Aorta (tissue), 5 donors: ENCODE data around the gene ZNF366. TPM values are rescaled to one million over a fixed set of nuclear protein-coding genes. Genes with fewer than 3 reads are reported as not detected.
A peak's percentile ranks its signal among the peaks of the same experiment; 100 is the strongest.

Experiments
- ATAC-seq: fragments of 200-7000 bp; cut with Tn5 transposase; one replicate; pipeline ENCODE4 v1.9.1; 2022; ENCODE audit warnings: moderate library complexity; ENCODE audit not compliant: low FRiP score
- DNase-seq, 2 donors: peaks; one replicate each; pipeline ENCODE4 v3.0.0-alpha.2; 2020
- H3K27ac ChIP-seq, 2 donors: one replicate each; pipeline ENCODE4 v1.5.1; 2013; ENCODE audit warnings: low read length in 2 of 2, mild to moderate bottlenecking in 2 of 2, moderate library complexity in 2 of 2, control low read depth in 1 of 2, inconsistent platforms in 1 of 2, low read depth in 1 of 2
- H3K27me3 ChIP-seq, 2 donors: one replicate each; pipeline ENCODE4 v1.6.1; 2013; ENCODE audit warnings: control low read depth in 1 of 2, low read length in 1 of 2, mild to moderate bottlenecking in 1 of 2, moderate library complexity in 1 of 2; ENCODE audit not compliant: insufficient read depth in 2 of 2, control insufficient read depth in 1 of 2
- H3K36me3 ChIP-seq, 2 donors: one replicate each; pipeline ENCODE4 v1.6.1; 2013; ENCODE audit warnings: control low read depth in 1 of 2, low read length in 1 of 2, mild to moderate bottlenecking in 1 of 2; ENCODE audit not compliant: insufficient read depth in 2 of 2, control insufficient read depth in 1 of 2
- H3K4me1 ChIP-seq, 2 donors: one replicate each; pipeline ENCODE4 v1.6.1; 2013; ENCODE audit warnings: low read length in 2 of 2, control low read depth in 1 of 2, mild to moderate bottlenecking in 1 of 2, moderate library complexity in 1 of 2; ENCODE audit not compliant: insufficient read depth in 2 of 2, control insufficient read depth in 1 of 2
- H3K4me3 ChIP-seq, 2 donors: one replicate each; pipeline ENCODE4 v1.5.1; 2013; ENCODE audit warnings: low read length in 2 of 2, control low read depth in 1 of 2, mild to moderate bottlenecking in 1 of 2
- H3K9me3 ChIP-seq: one replicate; pipeline ENCODE4 v1.6.1; 2013; ENCODE audit warnings: mild to moderate bottlenecking, low read length; ENCODE audit not compliant: control insufficient read depth
- WGBS, 2 donors: extraction: QIAGEN DNeasy Blood & Tissue Kit; methylation state at CpG; one replicate each; pipeline ENCODE4 v1.1.7; 2013; 5-methylcytosine and 5-hydroxymethylcytosine counted together
- intact Hi-C, 2 donors: fragments of 100-400 bp; cut with DNase I; formaldehyde crosslinking; loops; one replicate each; pipeline versions ENCODE4 v1.14.2 to v1.15.0; 2022
- polyA plus RNA-seq, 2 donors: library from polyadenylated mRNA; stranded (reverse); fragments of 200-250 nt; gene quantifications; one replicate each; pipeline ENCODE4 v1.2.3, GENCODE V29; 2013
- total RNA-seq, 2 donors: library from RNA; stranded (reverse); fragmentation: NEBNext Ultra II Directional; extraction: Animal tissue kit (Norgen Biotek cat#: 25700); gene quantifications; one replicate each; pipeline ENCODE4 v1.2.1, GENCODE V29; 2021
- donor health status: healthy with polysubstance abuse.
- donor health status: Bipolar disorder and iron deficiency.
- donor health status: DM: no; HTN: no; CAD: no.
- donor health status: DM: no; HTN: no; CAD: no.
- donor health status: DM: yes; HTN: yes; CAD: no.

The ZNF366 gene
- total and polyA plus RNA-seq, 4 donors, result 5.8 to 10.3 TPM; not detected in 2

DNA sequence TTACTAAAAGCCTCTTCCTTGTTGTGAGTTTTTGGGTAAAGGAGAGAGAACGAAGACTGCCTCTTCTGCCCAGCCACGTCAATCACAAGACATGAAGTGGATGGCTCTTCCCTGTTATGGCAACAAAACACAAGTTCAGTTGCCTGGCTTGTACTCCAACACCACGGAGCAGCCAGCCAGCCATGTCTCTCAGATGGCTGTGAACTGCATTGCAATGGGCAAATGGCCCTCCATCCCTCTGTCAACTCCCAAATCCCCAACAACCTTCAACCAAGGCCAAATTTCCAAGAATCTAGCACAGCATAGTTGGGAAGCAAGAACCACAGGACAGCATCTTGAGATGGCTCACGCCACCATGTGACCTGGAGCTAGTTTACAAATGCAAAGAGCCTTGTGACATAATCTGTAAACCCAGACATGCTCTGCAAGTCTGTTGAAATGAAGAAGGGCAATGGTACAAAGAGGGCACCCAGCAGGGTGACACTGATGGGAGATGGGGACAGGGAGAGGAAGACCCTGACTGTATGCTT lies 53.9 kb downstream of the ZNF366 start:
- Histone ChIP-seq H3K4me3 (no peak overlapping the region), H3K27ac (peak overlapping the region; percentile 80 to 99), H3K36me3 (no peaks in the 10 kb centered on the region), H3K27me3 (no peaks in the 10 kb centered on the region), H3K4me1 (peaks cover 3 to 6% of the 10 kb centered on the region in 2 donors), H3K9me3 (no peaks in the 10 kb centered on the region)
- ATAC-seq (peak; percentile 8), DNase-seq (peak in 1 of 2 donors; percentile 53)
- 28 to 37% methylated on average over 4 of the region's 4 CpGs for WGBS, 2 donors
- intact Hi-C loops, result loop anchor here (2.0 to 5.0 kb wide), 4 partner anchors 51 to 76 kb away; no protein-coding TSS in a partner anchor

DNA sequence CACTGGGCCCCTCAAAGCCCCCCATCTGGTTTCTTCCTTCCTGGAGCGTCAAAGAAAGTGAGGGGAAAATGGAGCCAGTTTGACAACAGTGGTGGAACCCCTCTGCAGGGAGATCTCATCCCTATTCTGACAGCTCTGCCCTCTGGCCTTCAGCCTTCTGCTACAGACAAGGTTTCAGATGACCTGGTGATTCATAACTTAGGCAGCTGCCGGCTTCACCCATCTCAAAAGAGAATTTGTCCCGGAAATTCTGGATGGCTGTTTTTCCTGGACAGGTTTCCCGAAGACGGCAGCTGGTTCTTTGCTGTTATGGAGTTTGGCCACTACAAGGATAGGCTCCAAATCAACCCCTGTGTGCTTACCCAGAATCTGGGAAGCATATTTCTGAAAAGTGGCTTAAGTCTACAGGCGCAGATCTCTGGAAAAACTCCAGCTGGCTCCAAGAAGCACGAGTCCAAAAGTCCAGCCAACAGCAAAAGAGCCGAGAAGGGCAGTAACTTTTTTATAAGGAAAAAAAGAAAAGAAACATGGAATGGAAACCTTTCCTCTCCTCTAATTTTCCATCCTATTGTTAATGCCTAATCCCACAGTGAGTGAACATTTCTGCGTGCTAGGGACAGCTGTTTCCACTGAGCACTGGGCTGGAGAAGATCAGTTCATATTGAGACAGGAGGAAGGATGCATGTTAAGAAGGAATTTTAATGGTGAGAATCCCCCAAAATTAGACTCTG lies 54.5 kb downstream of the ZNF366 start:
- WGBS, 2 donors, result 2 to 5% methylated on average over 9 of the region's 9 CpGs
- Histone ChIP-seq H3K4me3 (no peak overlapping the region), H3K9me3 (no peaks in the 10 kb centered on the region), H3K27me3 (no peaks in the 10 kb centered on the region), H3K4me1 (peaks cover 3 to 6% of the 10 kb centered on the region in 2 donors), H3K27ac (peak overlapping the region; percentile 99), H3K36me3 (no peaks in the 10 kb centered on the region)
- ATAC-seq (peak; percentile 91), DNase-seq (peak; percentile 81 to 84)
- intact Hi-C loops, result loop anchor here (2.0 to 5.0 kb wide), 4 partner anchors 50 to 75 kb away; no protein-coding TSS in a partner anchor

DNA sequence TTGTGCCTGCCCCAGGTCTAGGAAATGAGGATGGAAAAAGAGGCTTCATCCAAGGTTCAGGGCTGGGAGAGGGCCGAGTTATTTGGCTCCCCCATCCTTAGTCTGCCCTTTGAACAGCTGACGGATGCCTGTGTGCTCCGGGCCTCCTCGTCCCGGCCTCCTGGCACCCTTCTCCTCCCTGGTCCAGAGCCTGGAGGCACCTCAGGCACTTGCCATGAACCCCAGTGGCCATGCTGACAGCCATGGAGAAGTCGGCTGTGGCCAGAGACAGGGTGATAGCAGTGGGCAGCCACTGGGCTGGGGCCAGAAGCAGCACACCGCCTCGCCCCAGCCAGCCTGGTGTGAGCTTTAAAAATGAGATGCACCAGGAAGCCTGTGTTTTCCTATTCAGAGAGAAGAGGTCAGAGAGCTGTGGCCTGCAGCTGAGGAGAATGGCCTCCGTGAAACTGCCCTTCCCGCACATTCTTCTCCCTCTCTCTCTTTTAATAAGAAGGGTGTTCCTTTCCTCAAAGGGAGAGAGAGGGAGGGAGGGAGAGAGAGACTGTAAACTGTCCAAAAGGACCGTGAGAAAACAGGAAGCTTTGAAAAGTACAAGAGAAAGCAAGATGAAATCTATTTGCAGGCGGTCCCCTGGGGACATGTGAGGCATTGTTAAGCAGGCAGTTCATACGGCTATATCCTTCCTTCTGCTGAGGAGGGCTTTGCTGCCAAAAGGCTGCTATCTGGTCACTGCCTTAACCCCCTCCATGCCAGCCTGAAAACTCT lies 55.3 kb downstream of the ZNF366 start:
- no peak overlapping the region for H3K4me3 ChIP-seq
- ATAC-seq, result peak; percentile 88
- intact Hi-C loops, result loop anchor here (2.0 to 5.0 kb wide), 4 partner anchors 50 to 75 kb away; no protein-coding TSS in a partner anchor
- peak; percentile 86 to 87 for DNase-seq
- no peaks in the 10 kb centered on the region for H3K27me3 ChIP-seq
- WGBS, 2 donors, result 3 to 5% methylated on average over 13 of the region's 13 CpGs
- peak overlapping the region; percentile 99 for H3K27ac ChIP-seq
- H3K9me3 ChIP-seq, result no peaks in the 10 kb centered on the region
- H3K4me1 ChIP-seq, result peaks cover 3 to 6% of the 10 kb centered on the region in 2 donors
- H3K36me3 ChIP-seq, result no peaks in the 10 kb centered on the region

DNA sequence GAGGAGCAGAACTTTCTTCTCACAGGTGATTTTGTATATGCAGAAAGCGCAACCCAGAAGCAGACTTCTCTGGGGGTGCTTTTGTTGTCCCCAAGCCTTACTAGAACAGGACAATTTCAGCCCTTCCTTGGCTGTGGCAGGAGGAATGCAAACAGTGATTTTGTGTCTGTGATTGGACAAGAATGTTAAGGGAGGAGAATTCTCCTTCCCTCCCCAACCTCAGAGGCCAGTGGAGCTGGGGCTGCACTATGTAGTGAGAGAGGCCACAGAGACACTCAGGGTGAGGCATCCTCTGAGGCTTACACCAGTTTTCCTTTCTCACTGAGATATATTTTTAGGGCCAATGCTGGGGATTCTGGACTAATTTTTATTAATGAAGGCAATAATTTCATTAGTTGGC lies 58.8 kb downstream of the ZNF366 start:
- ATAC-seq (no peak), DNase-seq (no peak)
- intact Hi-C loops, result no loop called here
- Histone ChIP-seq H3K4me1 (peaks cover 3% of the 10 kb centered on the region in 2 donors), H3K27ac (no peak overlapping the region), H3K36me3 (no peaks in the 10 kb centered on the region), H3K27me3 (no peaks in the 10 kb centered on the region), H3K4me3 (no peak overlapping the region), H3K9me3 (no peaks in the 10 kb centered on the region)
- 0 to 50% methylated on average over 1 of the region's 1 CpG for WGBS, 2 donors

DNA sequence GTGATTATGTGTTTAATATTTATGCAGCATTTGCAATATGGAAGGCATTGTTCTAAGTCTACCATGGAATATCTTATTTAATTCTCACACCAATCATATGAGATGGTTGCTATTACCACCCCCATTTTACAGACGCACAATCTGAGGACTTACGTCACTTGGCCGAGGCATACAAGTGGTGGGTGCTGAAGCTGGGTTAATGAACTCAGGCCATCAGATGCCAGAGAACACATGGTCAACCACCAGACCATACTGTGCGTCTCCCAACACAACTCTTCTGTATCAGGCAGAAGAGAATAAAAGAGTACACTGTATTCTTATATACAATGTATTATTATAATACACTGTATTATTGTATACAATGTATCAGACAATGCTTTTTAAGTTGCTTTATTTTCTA lies 59.5 kb downstream of the ZNF366 start:
- 96 to 97% methylated on average over 4 of the region's 4 CpGs for WGBS, 2 donors
- no peaks in the 10 kb centered on the region for H3K36me3 ChIP-seq
- H3K4me3 ChIP-seq, result no peak overlapping the region
- H3K27me3 ChIP-seq, result no peaks in the 10 kb centered on the region
- intact Hi-C loops, result no loop called here
- H3K27ac ChIP-seq, result no peak overlapping the region
- ATAC-seq, result no peak
- H3K9me3 ChIP-seq, result no peaks in the 10 kb centered on the region
- no peak for DNase-seq
- no peaks in the 10 kb centered on the region for H3K4me1 ChIP-seq

DNA sequence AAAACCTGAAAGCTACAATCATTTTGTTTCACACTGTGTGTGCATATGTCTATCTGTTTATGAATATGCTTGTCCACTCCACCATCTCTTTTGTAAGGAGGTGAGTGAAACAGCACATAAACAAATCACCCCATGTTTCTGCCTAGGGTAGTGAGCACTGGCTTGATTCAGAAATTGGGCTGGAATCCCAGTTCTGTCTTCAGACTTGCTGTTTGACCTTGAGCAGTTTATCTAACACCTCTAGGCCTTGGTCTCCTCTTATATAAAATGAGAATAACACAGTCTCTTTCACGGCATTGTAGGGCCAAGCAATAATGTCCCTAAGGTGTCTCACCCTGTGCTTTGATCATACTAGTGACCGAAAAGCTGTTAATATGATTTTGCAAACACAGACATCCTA lies 61.2 kb downstream of the ZNF366 start:
- H3K4me1 ChIP-seq, result no peaks in the 10 kb centered on the region
- H3K4me3 ChIP-seq, result no peak overlapping the region
- intact Hi-C loops, result no loop called here
- no peaks in the 10 kb centered on the region for H3K27me3 ChIP-seq
- no peak for ATAC-seq
- 74 to 81% methylated on average over 2 of the region's 2 CpGs for WGBS, 2 donors
- DNase-seq, result no peak
- no peaks in the 10 kb centered on the region for H3K9me3 ChIP-seq
- no peaks in the 10 kb centered on the region for H3K36me3 ChIP-seq
- no peak overlapping the region for H3K27ac ChIP-seq

DNA sequence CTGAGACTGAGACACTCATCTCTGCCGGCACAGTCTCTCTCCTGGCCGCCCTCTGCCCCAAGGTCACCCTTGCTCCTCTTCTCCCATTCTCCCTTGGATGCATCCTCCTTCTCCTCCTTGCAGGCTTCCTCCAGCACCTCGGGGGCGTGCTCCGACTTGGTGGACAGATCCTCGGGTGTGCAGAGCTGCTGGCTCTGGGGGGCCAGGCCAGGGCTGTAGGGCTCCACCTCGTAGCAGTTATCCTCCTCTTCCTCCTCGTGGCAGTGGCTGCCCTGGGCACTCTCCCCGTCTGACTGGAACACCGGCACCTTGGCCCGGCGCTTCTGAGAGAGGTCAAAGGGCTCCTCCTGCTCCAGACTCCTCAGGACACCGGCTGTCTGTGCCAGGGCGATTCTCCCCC lies 63.3 kb downstream of the ZNF366 start:
- Histone ChIP-seq H3K9me3 (no peaks in the 10 kb centered on the region), H3K27ac (no peak overlapping the region), H3K4me1 (peaks cover 0 to 3% of the 10 kb centered on the region in 2 donors), H3K36me3 (no peaks in the 10 kb centered on the region), H3K27me3 (no peaks in the 10 kb centered on the region), H3K4me3 (no peak overlapping the region)
- WGBS, 2 donors, result 63 to 79% methylated on average over 14 of the region's 14 CpGs
- ATAC-seq (no peak), DNase-seq (no peak)
- intact Hi-C loops, result loop anchor here in 1 of 2 donors (2.0 kb wide), 1 partner anchor 67 kb away; no protein-coding TSS in a partner anchor

DNA sequence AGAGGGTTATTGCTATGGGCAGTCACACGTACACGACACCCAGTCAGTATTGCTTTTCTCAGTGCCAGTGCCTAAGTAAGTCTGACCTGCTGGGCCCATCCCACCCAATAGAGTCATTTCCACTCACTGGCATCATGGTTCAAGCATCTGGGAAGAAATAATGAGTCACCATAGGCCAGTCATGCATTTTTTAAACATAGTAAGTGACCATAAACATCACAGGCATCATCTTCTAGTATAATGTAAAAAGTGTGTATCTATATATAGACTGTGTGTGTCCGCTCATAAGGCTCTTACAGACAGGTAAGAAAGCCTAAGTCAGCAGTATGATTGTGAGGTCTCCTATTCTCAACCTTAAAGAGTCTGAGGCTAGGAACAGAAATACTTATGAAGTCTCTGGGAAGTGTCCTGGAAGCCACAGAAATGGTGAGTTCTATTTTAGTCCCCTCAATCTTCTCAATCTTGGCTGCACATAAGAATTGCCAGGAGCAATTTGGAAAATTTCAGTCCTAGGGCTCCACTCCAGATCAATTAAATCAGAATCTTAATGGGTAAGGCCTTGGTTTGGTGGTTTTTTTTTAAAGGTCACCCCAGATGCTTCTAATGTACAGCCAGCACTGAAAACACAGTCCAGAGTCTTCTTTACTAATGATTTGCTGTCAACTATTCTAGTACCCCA lies 65.2 kb downstream of the ZNF366 start:
- Histone ChIP-seq H3K4me1 (peaks cover 0 to 3% of the 10 kb centered on the region in 2 donors), H3K9me3 (no peaks in the 10 kb centered on the region), H3K36me3 (no peaks in the 10 kb centered on the region), H3K27me3 (no peaks in the 10 kb centered on the region), H3K27ac (peak overlapping the region; percentile 49 to 90), H3K4me3 (no peak overlapping the region)
- DNase-seq (peak in 1 of 2 donors; percentile 71), ATAC-seq (peak; percentile 57)
- 34 to 50% methylated on average over 3 of the region's 3 CpGs for WGBS, 2 donors
- intact Hi-C loops, result loop anchor here in 1 of 2 donors (2.0 kb wide), 3 partner anchors 39 to 69 kb away; no protein-coding TSS in a partner anchor
